Mesenteric fat pad (tissue), 1 donor: ENCODE data around the gene AGT. TPM values are rescaled to one million over a fixed set of nuclear protein-coding genes. Genes with fewer than 3 reads are reported as not detected.

Source experiments
- total RNA-seq: library from RNA; stranded (reverse); fragmentation: NEBNext Ultra II Directional; extraction: Animal tissue kit (Norgen Biotek cat#: 25700); gene quantifications from one replicate; pipeline ENCODE4 v1.2.1, GENCODE V29; 2021
- donor health status: DM: yes; HTN: yes; CAD: no.

AGT gene
- total RNA-seq, 1 donor from 2014 or later, result 3.7 TPM

Other genes with a start within 250 kb of the AGT start
- 20.4 TPM for gene COG2, start 71.6 kb downstream of the AGT start, total RNA-seq
- gene CAPN9, start 33.3 kb upstream of the AGT start, total RNA-seq, result not detected
- gene C1orf198, start 154.4 kb upstream of the AGT start, total RNA-seq, result 64.5 TPM